Adrenal gland (tissue), 5 donors: ENCODE results near the gene KIAA1671.

Source experiments
- CTCF ChIP-seq, 6 experiments: fragments of 450-650 bp in 4 of 6; fragments of 200-600 bp in 2 of 6; sonication (generic) in 1 of 6; IDR thresholded peaks; 1 replicate in 5 of 6; 2 replicates in 1 of 6; pipeline versions ENCODE4 v1.5.1 to v1.8.0; 2016 to 2021; ENCODE audit warnings: antibody characterized with exemption in 6 of 6, mild to moderate bottlenecking in 2 of 6, moderate library complexity in 1 of 6
- POLR2A ChIP-seq, 2 donors: fragments of 450-650 bp; IDR thresholded peaks; one replicate each; pipeline ENCODE4 v1.6.1; 2017; ENCODE audit warnings: antibody characterized with exemption in 2 of 2, mild to moderate bottlenecking in 2 of 2, moderate library complexity in 1 of 2
- donor health status: DM: no; HTN: no; CAD: no.

GRCh38 chr22:25057013-25057881, 104.7 kb downstream of the KIAA1671 start:
- TF ChIP-seq CTCF (IDR thresholded peaks at IDR 0.05) (peak; percentile 79 to 96 (median 88)), POLR2A (IDR thresholded peaks at IDR 0.05) (no peak)
